ENCODE results near the gene MARS1.
A peak's percentile ranks its signal among the peaks of the same experiment; 100 is the strongest.
"Not testable (repeated sequence)": the region's sequence is repeated elsewhere in the genome, so short reads cannot be mapped to it uniquely, and the experiment has no call there.

The MARS1 gene

DNA sequence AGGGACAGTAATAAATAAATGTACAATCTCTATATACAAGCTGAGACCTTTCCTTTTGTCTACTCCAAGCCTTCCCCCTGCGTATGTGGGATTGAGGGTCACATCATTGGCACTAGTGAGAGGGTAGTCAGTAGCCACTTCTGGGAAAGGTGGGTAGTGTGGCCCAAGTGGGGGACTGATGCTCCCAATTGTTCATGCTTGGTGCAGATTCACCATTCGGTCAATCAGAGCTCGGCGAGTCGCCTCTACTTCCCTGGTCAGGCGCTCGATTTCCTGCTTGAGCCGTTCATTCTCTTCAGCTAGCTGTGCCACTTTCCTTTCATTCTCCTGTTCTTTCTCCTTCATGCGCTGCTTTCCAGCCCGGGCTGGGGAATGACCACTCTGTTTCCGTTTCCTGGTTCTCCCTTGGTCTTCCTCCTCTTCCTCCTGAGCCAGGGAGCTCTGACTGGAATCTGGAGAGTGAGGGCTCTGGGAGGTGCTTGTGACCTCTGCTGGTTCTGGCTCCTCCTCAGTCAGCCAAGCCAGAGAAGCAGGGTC, 28.8 kb downstream of the MARS1 start:
- DNase-seq (ENCODE audit: low read depth in 2 of 2): no peak

DNA sequence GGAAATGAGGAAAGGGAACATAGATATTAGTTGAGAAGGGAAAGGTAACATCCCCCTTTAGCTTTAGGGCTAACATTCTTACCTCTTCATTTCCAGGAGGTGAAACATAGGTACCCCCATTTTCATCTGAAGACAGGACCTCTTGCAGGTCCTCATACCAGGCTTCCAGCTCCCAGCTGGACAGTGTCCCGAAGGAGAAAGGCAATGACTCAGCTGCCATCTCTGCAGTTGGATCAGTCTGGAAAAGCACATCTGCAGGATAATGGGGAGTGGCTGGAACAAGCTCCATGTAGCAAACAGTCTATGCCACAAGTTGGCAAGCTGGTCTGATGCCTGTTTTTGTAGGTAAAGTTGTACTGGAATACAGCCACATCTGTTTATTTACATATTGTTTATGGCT, 29.3 kb downstream of the MARS1 start:
- no peak for DNase-seq (ENCODE audit: low read depth in 2 of 2)

DNA sequence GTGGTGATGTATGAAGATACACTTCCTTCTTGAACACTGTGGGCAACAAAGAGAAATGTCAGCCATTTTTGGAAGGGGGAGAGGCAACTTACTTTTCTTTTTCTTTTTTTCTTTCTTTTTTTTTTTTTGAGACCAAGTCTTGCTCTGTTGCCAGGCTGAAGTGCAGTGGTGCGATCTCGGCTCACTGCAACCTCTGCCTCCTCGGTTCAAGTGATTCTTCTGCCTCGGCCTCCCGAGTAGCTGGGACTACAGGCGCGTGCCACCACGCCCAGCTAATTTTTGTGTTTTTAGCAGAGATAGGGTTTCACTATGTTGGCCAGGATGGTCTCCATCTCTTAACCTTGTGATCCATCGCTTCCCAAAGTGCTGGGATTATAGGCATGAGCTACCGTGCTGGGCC, 29.9 kb downstream of the MARS1 start:
- not testable (repeated sequence) for DNase-seq (ENCODE audit: low read depth in 2 of 2)

DNA sequence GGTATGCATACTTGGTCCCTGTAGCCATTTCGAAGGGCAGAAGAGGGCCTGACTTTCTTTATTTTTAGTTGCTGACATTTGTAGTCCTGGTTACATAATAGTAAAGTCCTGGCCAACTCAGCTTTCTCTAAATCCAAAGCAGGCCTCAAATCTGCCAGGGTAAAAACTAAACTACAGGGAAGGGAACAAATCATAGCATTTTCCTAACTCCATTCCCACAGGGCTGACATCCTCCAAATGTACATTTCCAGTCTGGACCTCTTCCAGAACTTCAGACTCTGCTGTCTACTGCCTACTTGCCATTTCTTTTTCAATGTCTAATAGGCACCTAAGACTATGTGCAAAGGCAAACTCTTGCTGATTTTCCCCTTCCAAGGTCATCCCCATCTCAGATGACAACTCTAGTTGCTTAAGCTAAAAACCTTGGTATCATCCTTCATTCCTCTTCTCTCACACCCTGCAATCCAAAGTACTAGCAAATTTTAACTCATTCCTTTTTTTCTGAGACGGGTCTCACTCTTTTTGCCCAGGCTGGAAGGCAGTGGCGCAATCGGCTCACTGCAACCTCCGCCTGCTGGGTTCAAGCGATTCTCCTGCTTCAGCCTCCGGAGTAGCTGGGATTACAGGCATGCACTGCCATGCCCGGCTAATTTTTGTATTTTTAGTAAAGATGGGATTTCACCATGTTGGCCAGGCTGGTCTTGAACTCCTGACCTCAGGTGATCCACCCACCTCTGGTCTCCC, 30.5 kb downstream of the MARS1 start:
- no peak for DNase-seq (ENCODE audit: low read depth in 2 of 2)

DNA sequence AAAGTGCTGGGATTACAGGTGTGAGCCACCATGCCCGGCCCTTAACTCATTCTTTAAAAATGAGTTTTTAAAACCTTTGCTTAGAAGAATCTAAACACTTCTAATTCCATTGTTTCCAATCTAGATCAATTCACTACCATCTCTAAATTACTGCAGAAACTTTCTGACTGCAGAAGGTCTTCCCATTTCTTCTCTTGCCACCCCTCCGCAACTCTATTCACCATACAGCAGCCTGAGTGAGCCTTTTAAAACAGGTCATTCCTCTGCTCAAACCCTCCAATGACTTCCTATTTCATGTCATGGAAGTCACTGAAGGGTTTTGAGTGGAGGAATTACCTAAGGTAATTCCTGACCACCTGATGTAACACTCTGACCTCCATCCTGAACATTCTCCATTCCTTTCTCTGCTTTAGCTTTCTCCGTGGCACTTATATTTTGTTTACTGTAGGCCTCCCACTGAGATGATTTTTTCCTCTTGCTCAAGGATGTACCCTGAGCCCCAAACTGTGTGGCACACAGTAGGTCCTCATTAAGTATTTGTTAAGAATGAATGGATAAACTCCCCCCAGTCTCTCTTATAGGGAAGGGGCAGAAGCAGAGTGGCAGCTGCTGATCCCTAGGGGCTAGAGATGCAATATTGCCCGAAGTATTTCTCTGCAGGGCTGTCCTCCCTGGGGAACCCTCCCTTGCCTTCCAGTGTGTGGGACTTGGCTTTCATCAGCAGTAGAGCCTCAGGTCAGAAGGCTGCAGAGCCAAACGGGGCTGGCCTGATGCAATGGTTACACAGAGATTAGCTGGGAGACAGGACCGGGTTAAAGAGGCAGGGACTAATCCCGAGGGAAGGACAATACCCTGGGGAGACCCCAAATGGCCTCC, 31.3 kb downstream of the MARS1 start:
- no peak for DNase-seq (ENCODE audit: low read depth in 2 of 2)

DNA sequence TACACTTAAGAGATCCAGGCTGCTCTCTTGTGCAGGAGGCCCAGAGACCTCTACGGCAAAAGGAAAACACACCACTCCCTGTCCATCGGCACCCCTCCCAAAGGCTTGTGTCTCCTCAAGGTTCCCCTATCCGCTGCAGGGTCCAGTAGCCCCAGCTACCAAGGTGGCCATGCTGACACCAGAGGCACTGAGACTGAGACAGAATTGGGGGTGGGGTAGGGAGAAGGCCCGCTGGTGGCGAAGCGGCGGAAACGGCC, 31.9 kb downstream of the MARS1 start:
- no peak for DNase-seq (ENCODE audit: low read depth in 2 of 2)

DNA sequence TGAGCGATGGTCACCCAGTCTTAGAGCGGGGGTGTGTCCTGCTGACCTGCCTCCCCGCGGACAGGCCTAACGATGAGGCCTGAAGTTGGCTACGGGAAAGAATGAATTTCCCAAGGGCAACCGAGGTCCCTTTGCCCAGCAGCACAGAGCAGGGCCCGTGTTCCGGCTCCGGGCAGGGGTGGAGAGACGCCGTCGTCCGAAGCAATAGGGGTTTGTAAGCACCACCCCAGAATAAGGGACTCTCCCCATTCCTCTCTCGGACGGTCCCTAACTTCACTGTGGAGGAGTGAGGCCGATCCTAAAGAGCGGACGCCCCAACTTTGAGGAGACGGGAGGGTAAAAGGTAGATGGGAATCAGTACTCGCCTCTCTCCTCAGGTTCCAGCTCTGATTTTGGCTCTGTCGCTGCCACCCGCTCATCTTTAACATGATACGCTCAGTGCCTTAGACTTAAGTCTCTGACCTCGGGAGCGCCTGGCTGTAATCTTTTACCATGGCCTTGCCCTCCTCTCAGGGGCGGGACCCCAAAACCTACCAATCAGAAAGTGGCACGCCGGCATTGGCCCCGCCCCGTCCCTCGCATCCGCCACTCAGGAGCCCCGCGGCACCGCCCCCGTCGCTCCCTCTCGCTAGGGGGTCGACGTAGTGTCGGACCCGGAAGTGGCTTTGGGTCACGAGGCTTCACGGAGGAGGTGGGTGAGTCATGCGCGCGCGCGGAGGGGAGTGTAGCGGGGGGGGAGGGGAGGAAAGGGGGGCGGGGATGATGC, 32.4 kb downstream of the MARS1 start, which contains the start of gene DDIT3:
Gene DDIT3, minus strand, starts transcription at position 462 of the 766 bp plus-strand sequence. CDS start 3,108 bp downstream, outside the sequence.
- DNase-seq (ENCODE audit: low read depth in 2 of 2): peak; percentile 99

DNA sequence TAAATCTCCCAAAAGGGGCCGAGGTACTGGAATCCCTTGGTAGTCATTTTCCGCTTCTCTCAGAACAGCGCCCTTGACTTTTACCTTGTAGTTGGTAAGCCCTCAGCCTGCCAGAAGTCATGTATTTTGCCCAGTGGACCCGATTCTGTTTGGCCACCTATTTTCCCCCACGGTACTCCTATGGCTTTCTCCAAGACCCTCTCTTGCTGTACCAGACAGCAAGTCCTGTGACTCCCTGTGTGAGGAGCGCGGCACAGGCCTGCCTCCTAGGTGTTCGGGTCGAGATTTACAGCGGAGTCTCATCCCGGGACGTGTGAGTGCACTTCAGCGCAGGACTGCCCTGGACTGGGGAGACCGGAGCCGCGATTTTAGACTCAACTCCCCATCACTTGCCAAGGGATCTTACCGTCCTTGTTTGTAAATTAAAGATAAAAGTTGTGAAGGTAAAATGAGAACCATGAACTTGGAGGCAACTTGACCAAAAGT, 33.7 kb downstream of the MARS1 start:
- DNase-seq (ENCODE audit: low read depth in 2 of 2): no peak

DNA sequence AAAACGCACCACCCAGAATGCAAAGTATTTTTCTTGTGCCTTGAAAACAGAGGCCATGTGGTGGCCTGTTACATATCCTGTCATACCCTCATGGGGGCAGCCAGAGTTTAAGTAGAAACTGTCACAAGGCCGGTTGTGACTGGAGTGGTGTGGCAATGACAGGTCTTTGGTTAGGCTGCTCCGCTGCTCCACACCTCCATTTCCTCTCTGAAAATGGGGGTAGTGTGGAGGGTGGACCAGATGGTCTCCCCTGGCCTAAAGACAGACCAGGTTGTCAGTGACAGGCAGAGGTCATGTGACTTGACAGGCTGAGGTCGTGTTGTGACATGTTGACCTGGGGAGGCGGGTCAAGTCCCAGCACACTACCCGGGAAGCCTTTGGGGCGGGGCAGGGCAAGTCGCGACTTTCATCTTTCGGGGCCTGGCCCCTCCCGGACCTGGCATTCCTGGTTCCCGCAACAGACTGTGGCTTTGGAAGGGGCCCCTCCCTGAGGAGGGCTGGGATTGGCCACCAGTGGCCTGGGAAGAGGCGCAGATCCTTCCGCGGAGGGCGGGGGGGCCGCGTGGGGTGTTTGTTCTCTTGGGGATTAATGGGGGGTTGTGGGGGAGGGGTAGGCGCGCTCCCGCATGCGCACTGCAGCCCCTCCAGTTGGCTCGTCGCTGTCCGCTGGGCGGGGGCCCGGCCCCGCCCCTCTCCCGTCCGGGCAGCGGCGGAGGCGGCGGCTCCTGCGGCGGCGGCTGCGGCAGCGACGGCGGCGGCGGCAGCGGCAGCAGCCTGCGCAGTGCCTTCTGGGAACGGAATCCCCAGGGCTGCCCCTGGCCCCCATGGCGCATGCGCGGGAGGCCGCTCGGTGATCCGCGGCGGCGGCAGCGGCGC, 34.4 kb downstream of the MARS1 start, which contains the start of gene MBD6:
Gene MBD6, plus strand, starts transcription at position 814 of the 876 bp plus-strand sequence. CDS start 1,480 bp downstream, outside the sequence.
- DNase-seq (ENCODE audit: low read depth in 2 of 2): peak; percentile 89 to 90

DNA sequence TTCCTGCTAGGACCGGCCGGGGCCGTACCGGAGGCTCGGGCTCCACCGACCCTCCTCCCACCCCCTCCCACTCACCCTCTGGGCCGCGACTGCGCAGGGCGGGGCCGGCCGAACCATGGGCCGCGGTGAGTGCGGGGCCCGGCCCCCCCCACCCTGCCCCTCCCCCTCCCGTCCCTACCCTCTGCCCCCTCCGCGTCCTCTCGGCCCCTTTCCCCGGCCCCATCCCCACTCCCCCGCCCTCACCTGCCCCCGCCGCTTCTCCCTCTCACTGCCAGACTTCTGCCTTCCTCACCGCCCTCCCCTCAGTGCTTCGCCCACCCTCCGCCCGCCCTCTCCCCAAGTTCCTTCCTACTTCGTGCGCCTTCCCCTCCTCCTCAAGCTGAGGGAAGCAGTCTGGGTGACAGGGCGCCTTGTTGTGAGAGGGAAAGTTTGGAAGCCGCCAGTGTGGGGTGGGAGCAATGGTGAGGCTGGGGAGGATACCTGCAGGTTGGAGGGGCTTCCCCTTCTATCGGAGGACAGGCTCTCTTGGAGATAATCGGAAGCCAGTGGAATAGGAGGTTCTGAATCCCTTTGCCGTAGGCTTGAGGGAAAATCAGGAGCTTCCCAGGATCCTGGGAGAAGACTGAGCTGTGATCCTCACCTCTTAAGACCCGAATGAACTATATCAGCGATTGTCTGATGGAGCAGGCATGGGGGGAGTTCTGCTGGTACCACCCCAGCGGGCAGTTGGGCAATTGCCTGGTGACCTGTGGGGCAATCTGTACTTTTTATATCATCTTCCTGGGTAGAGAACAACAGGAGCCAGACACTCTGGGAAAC, 35.2 kb downstream of the MARS1 start:
- no peak for DNase-seq (ENCODE audit: low read depth in 2 of 2)

DNA sequence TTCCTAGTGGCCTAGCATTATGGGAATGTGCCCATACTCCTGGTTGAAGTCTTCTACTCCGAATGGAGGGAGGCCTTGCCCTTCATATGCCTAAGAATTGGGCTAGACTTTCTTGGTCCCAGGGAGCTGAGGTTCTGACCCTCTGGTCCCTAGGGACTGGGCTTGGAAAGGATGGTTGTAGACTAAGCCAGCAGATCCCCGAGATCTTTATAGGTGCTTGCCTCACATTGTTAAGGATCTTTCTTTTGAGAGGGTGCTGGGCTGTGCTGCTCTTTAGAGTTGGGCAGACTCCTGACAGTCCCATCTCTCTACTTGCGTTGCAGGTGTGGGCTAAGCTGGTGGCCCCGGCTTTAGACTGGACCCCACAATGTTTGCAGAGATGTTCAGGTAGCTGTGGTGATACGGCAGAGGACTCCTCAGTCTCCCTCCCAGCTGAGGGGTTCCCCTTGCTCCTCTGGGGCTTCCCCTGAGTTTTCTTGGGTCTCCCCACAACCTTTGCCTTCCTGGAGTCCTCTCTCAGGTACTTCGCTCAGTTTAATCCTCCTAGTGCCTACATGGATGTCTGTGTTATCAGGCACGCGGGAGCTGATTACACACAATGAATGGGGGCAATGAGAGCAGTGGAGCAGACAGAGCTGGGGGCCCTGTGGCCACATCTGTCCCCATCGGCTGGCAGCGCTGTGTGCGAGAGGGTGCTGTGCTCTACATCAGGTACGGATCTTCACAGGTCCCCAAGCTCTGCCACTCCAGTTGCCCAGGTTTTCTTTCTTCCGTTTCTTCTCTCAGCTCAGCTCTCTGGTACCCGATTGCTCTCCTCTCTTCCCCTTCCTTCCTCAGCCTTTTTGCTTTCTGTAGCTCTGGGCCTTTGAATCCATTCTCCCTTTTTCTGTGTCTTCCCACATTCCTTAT, 36.1 kb downstream of the MARS1 start:
- no peak for DNase-seq (ENCODE audit: low read depth in 2 of 2)

DNA sequence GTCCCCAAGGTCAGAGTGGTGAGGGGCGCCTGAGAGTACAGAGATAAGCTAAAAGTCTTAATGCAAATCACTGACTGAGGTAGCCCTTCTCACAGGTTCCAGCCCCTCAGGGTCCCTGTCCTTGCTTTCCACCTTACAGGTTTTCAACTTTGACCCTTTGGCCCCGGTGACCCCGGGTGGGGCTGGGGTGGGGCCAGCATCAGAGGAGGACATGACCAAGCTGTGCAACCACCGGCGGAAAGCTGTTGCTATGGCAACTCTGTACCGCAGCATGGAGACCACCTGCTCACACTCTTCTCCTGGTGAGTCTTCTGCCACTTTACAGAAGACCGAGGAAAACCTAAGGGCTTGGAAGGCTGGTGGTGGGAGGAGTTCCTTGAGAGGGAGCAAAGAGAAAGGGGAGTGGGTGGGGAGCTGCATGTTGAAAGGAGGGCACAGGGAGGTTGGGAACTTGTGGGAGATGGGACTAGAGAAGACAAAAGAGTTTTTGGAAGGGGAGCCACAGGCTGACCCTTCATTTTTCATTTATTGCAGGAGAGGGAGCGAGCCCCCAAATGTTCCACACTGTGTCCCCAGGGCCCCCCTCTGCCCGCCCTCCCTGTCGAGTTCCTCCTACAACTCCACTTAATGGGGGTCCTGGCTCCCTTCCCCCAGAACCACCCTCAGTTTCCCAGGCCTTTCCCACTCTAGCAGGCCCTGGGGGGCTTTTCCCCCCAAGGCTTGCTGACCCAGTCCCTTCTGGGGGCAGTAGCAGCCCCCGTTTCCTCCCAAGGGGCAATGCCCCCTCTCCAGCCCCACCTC, 37.1 kb downstream of the MARS1 start:
- no peak for DNase-seq (ENCODE audit: low read depth in 2 of 2)

DNA sequence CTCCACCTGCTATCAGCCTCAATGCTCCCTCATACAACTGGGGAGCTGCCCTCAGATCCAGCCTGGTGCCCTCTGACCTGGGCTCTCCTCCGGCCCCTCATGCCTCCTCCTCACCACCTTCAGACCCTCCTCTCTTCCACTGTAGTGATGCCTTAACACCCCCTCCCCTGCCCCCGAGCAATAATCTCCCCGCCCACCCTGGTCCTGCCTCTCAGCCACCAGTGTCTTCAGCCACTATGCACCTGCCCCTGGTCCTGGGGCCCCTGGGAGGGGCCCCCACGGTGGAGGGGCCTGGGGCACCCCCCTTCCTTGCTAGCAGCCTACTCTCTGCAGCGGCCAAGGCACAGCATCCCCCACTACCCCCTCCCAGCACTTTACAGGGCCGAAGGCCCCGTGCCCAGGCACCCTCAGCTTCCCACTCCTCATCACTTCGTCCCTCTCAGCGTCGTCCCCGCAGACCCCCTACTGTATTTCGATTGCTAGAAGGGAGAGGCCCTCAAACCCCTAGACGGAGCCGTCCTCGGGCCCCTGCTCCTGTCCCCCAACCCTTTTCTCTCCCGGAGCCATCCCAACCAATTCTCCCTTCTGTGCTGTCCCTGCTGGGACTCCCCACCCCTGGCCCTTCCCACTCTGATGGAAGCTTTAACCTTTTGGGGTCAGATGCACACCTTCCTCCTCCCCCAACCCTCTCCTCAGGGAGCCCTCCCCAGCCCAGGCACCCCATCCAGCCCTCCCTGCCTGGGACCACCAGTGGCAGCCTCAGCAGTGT, 37.9 kb downstream of the MARS1 start:
- no peak for DNase-seq (ENCODE audit: low read depth in 2 of 2)

DNA sequence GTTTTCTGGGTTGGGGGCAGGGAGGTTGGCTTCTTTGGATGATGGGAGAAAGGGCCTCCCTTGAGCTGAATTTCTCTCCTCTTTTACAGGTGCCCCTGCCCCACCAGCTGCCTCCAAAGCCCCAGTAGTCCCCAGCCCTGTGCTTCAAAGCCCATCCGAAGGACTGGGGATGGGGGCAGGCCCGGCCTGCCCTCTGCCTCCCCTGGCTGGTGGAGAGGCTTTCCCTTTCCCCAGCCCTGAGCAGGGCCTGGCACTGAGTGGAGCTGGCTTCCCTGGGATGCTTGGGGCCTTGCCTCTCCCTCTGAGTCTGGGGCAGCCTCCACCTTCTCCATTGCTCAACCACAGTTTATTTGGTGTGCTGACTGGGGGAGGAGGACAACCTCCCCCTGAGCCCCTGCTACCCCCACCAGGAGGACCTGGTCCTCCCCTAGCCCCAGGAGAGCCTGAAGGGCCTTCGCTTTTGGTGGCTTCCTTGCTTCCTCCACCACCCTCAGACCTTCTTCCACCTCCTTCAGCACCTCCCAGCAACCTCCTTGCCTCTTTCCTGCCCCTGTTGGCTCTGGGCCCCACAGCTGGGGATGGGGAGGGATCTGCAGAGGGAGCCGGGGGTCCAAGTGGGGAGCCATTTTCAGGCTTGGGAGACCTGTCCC, 38.7 kb downstream of the MARS1 start:
- DNase-seq (ENCODE audit: low read depth in 2 of 2): no peak

DNA sequence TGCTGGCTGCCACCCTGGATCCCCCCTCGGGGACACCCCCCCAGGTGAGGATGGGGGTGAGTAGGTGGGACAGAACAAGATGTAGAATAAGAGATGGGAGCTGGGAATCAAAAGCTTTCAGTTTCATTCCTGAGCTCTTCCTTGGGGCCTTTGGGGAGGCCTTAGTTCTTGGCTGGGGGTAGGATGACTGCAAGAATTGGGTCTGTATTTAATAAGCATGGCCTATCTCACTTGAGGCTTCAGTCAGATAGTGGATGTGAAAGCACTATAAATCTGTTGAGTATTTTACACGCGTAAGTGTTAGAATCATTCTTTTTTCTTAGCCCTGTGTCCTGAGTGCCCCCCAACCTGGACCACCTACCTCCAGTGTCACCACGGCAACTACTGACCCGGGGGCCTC, 39.3 kb downstream of the MARS1 start:
- no peak for DNase-seq (ENCODE audit: low read depth in 2 of 2)

DNA sequence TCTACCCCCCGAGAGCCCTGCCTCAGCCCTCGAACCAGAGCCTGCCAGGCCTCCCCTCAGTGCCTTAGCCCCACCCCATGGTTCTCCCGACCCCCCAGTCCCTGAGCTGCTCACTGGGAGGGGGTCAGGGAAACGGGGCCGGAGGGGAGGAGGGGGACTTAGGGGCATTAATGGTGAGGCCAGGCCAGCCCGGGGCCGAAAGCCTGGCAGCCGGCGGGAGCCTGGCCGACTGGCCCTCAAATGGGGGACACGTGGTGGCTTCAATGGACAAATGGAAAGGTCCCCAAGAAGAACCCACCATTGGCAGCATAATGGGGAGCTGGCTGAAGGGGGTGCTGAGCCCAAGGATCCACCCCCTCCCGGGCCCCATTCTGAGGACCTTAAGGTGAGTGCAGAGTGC, 40.3 kb downstream of the MARS1 start:
- DNase-seq (ENCODE audit: low read depth in 2 of 2): no peak

All from fibroblast of skin of left quadriceps (primary cell).